Neuron (in vitro differentiated cells): ENCODE results near the gene PAAF1.

Experiments used
- H2AFZ ChIP-seq: one replicate; pipeline ENCODE4 v1.6.1; 2013; ENCODE audit warnings: low read depth, mild to moderate bottlenecking, inconsistent platforms, low read length, moderate library complexity
- H3K27me3 ChIP-seq: one replicate; pipeline ENCODE4 v1.6.1; 2013; ENCODE audit warnings: low read length; ENCODE audit not compliant: insufficient read depth
- H3K36me3 ChIP-seq: one replicate; pipeline ENCODE4 v1.6.1; 2013; ENCODE audit warnings: low read length; ENCODE audit not compliant: insufficient read depth
- H3K4me1 ChIP-seq: one replicate; pipeline ENCODE4 v1.6.1; 2013; ENCODE audit warnings: low read length; ENCODE audit not compliant: insufficient read depth
- H3K4me3 ChIP-seq: 2 replicates; pipeline ENCODE4 v1.5.1; 2013; ENCODE audit warnings: mild to moderate bottlenecking, low read length, moderate library complexity
- H3K9me3 ChIP-seq: one replicate; pipeline ENCODE4 v1.6.1; 2013; ENCODE audit warnings: low read length

The PAAF1 gene

GRCh38 chr11:73958521-73959141 is 81.8 kb downstream of the PAAF1 start:
- H3K27me3 ChIP-seq: no peaks in the 10 kb centered on the region
- no peaks in the 10 kb centered on the region for H3K36me3 ChIP-seq
- H2AFZ ChIP-seq: no peak overlapping the region
- H3K9me3 ChIP-seq: no peaks in the 10 kb centered on the region
- peaks cover 6% of the 10 kb centered on the region for H3K4me1 ChIP-seq
- no peak overlapping the region for H3K4me3 ChIP-seq

- H3K36me3 ChIP-seq: no peaks in the 10 kb centered on the region
- no peak overlapping the region for H2AFZ ChIP-seq
- no peaks in the 10 kb centered on the region for H3K9me3 ChIP-seq
- no peaks in the 10 kb centered on the region for H3K27me3 ChIP-seq
- peaks cover 1% of the 10 kb centered on the region for H3K4me1 ChIP-seq
- no peak overlapping the region for H3K4me3 ChIP-seq
Measured at GRCh38 chr11:73961321-73961720, 84.5 kb downstream of the PAAF1 start.

GRCh38 chr11:73962101-73962705 is 85.4 kb downstream of the PAAF1 start:
- Histone ChIP-seq H3K27me3 (no peaks in the 10 kb centered on the region), H2AFZ (no peak overlapping the region), H3K4me1 (no peaks in the 10 kb centered on the region), H3K9me3 (no peaks in the 10 kb centered on the region), H3K4me3 (no peak overlapping the region), H3K36me3 (no peaks in the 10 kb centered on the region)

GRCh38 chr11:73963861-73964260 is 87.1 kb downstream of the PAAF1 start:
- Histone ChIP-seq H3K27me3 (no peaks in the 10 kb centered on the region), H3K9me3 (no peaks in the 10 kb centered on the region), H3K4me1 (no peaks in the 10 kb centered on the region), H3K36me3 (no peaks in the 10 kb centered on the region), H3K4me3 (no peak overlapping the region), H2AFZ (no peak overlapping the region)

- Histone ChIP-seq H3K36me3 (no peaks in the 10 kb centered on the region), H3K4me1 (no peaks in the 10 kb centered on the region), H2AFZ (no peak overlapping the region), H3K4me3 (no peak overlapping the region), H3K27me3 (no peaks in the 10 kb centered on the region), H3K9me3 (no peaks in the 10 kb centered on the region)
Measured at GRCh38 chr11:73965076-73965763, 88.4 kb downstream of the PAAF1 start.

GRCh38 chr11:73965764-73966121 is 88.9 kb downstream of the PAAF1 start:
- Histone ChIP-seq H3K4me1 (no peaks in the 10 kb centered on the region), H3K9me3 (no peaks in the 10 kb centered on the region), H2AFZ (no peak overlapping the region), H3K4me3 (no peak overlapping the region), H3K36me3 (no peaks in the 10 kb centered on the region), H3K27me3 (no peaks in the 10 kb centered on the region)

GRCh38 chr11:73968356-73968966 is 91.7 kb downstream of the PAAF1 start:
- Histone ChIP-seq H3K27me3 (no peaks in the 10 kb centered on the region), H3K4me1 (no peaks in the 10 kb centered on the region), H2AFZ (no peak overlapping the region), H3K4me3 (no peak overlapping the region), H3K9me3 (no peaks in the 10 kb centered on the region), H3K36me3 (no peaks in the 10 kb centered on the region)

GRCh38 chr11:73969091-73969490 is 92.3 kb downstream of the PAAF1 start:
- Histone ChIP-seq H3K4me3 (no peak overlapping the region), H3K27me3 (no peaks in the 10 kb centered on the region), H3K4me1 (no peaks in the 10 kb centered on the region), H3K36me3 (no peaks in the 10 kb centered on the region), H3K9me3 (no peaks in the 10 kb centered on the region), H2AFZ (no peak overlapping the region)

GRCh38 chr11:73969991-73970800 is 93.4 kb downstream of the PAAF1 start:
- Histone ChIP-seq H2AFZ (no peak overlapping the region), H3K4me3 (no peak overlapping the region), H3K9me3 (no peaks in the 10 kb centered on the region), H3K36me3 (no peaks in the 10 kb centered on the region), H3K27me3 (no peaks in the 10 kb centered on the region), H3K4me1 (no peaks in the 10 kb centered on the region)

GRCh38 chr11:73971175-73971719 is 94.4 kb downstream of the PAAF1 start:
- Histone ChIP-seq H3K27me3 (no peaks in the 10 kb centered on the region), H3K36me3 (no peaks in the 10 kb centered on the region), H3K4me3 (no peak overlapping the region), H3K9me3 (no peaks in the 10 kb centered on the region), H3K4me1 (no peaks in the 10 kb centered on the region), H2AFZ (no peak overlapping the region)

GRCh38 chr11:73972187-73972586 is 95.4 kb downstream of the PAAF1 start:
- H3K36me3 ChIP-seq: peaks cover 1% of the 10 kb centered on the region
- H2AFZ ChIP-seq: no peak overlapping the region
- no peaks in the 10 kb centered on the region for H3K4me1 ChIP-seq
- no peak overlapping the region for H3K4me3 ChIP-seq
- H3K9me3 ChIP-seq: no peaks in the 10 kb centered on the region
- no peaks in the 10 kb centered on the region for H3K27me3 ChIP-seq

GRCh38 chr11:73972620-73973449 is 96.0 kb downstream of the PAAF1 start:
- Histone ChIP-seq H2AFZ (no peak overlapping the region), H3K9me3 (no peaks in the 10 kb centered on the region), H3K27me3 (no peaks in the 10 kb centered on the region), H3K4me1 (no peaks in the 10 kb centered on the region), H3K4me3 (no peak overlapping the region), H3K36me3 (peaks cover 7% of the 10 kb centered on the region)
